PFSK-1 (cell line): ENCODE results near the gene TFEB.

Experiments used
- FOXP2 ChIP-seq: optimal IDR thresholded peaks from 2 replicates; pipeline ENCODE3; 2011; ENCODE audit warnings: borderline replicate concordance, control low read depth, inconsistent platforms; ENCODE audit not compliant: insufficient read depth; ENCODE audit errors: extremely low read length, extremely low read depth
- POLR2AphosphoS5 ChIP-seq: IDR thresholded peaks from 2 replicates; pipeline ENCODE4 v1.6.1; 2012; ENCODE audit warnings: low read depth, mild to moderate bottlenecking, control low read depth, low read length, moderate library complexity
- SIN3A ChIP-seq: IDR thresholded peaks from 2 replicates; pipeline ENCODE4 v1.6.1; 2012; ENCODE audit warnings: mild to moderate bottlenecking, low read length, moderate library complexity, borderline replicate concordance; ENCODE audit not compliant: insufficient read depth
- TAF1 ChIP-seq: IDR thresholded peaks from 2 replicates; pipeline ENCODE4 v1.6.1; 2012; ENCODE audit warnings: low read length, control low read depth, borderline replicate concordance; ENCODE audit not compliant: insufficient read depth

GRCh38 chr6:41659935-41660334 is 75.5 kb downstream of the TFEB start:
- TF ChIP-seq TAF1: no peak
- no peak for TF ChIP-seq POLR2AphosphoS5
- TF ChIP-seq FOXP2: no peak
- no peak for TF ChIP-seq SIN3A
